WTC11 (cell line): ENCODE results near the gene VPS39. TPM values are rescaled to one million over a fixed set of nuclear protein-coding genes. Genes with fewer than 3 reads are reported as not detected.

Source experiments
- ATAC-seq: fragments of 200-7000 bp; cut with Tn5 transposase; 2 replicates; pipeline ENCODE4 v1.10.0; 2021; ENCODE audit warnings: mild to moderate bottlenecking, moderate library complexity
- CTCF ChIA-PET: fragments of 300-600 bp; sonication (Branson Sonifier 250); formaldehyde crosslinking; loops from one replicate; lab custom pipeline; 2021; ENCODE audit warnings: antibody characterized with exemption; lab: Charles Lee
- POLR2A ChIA-PET: fragments of 350-600 bp; sonication (Branson Sonifier 250); formaldehyde crosslinking; loops from one replicate; lab custom pipeline; 2021; ENCODE audit warnings: antibody characterized with exemption; lab: Charles Lee
- DNase-seq: peaks from one replicate; pipeline ENCODE4 v3.0.0; 2021; ENCODE audit warnings: low spot score
- H3K27ac Mint-ChIP-seq: 2 replicates; pipeline ENCODE4 v1.8.0; 2021; ENCODE audit warnings: mixed read lengths
- H3K27me3 Mint-ChIP-seq: 2 replicates; pipeline ENCODE4 v1.8.0; 2021; ENCODE audit warnings: low read depth, mild to moderate bottlenecking, moderate library complexity, mixed read lengths
- H3K36me3 Mint-ChIP-seq: 2 replicates; pipeline ENCODE4 v1.8.0; 2021; ENCODE audit warnings: mixed read lengths
- H3K4me1 Mint-ChIP-seq: 2 replicates; pipeline ENCODE4 v1.8.0; 2022; ENCODE audit warnings: mixed read lengths
- H3K4me3 Mint-ChIP-seq: 2 replicates; pipeline ENCODE4 v1.8.0; 2021; ENCODE audit warnings: mild to moderate bottlenecking, moderate library complexity, mixed read lengths
- H3K9me3 Mint-ChIP-seq: 2 replicates; pipeline ENCODE4 v1.8.0; 2021; ENCODE audit warnings: mixed read lengths
- FOXJ3 ChIP-seq: sonication (generic); formaldehyde crosslinking; IDR thresholded peaks from 2 replicates; pipeline ENCODE4 v1.9.0; 2021; ENCODE audit warnings: missing genetic modification reagents, mild to moderate bottlenecking, borderline replicate concordance
- JUN ChIP-seq: sonication (generic); formaldehyde crosslinking; IDR thresholded peaks from 2 replicates; pipeline ENCODE4 v1.8.0; 2023; ENCODE audit warnings: mild to moderate bottlenecking, missing genetic modification reagents
- SMAD3 ChIP-seq: sonication (generic); formaldehyde crosslinking; IDR thresholded peaks from 2 replicates; pipeline ENCODE4 v1.8.0; 2022; ENCODE audit warnings: missing genetic modification reagents, mild to moderate bottlenecking, borderline replicate concordance
- SP1 ChIP-seq: sonication (generic); formaldehyde crosslinking; conservative IDR thresholded peaks from 2 replicates; pipeline ENCODE4 v1.8.1; 2022; ENCODE audit warnings: missing genetic modification reagents
- total RNA-seq: library from RNA; stranded (reverse); gene quantifications from 3 replicates; pipeline ENCODE4 v1.2.3, GENCODE V29; 2021
- TF ChIP-seq, protein P1 (sequence below): sonication (generic); formaldehyde crosslinking; IDR thresholded peaks from 2 replicates; pipeline ENCODE4 v1.8.0; 2022; ENCODE audit warnings: mild to moderate bottlenecking, missing genetic modification reagents
- TF ChIP-seq, protein P2 (sequence below): fragments of 250-450 bp; sonication (Bioruptor Pico); IDR thresholded peaks from 2 replicates; pipeline ENCODE4 v1.9.0; 2021; ENCODE audit warnings: mild to moderate bottlenecking, borderline replicate concordance
- TF ChIP-seq, protein P3 (sequence below): fragments of 250-450 bp; sonication (Bioruptor Pico); IDR thresholded peaks from 2 replicates; pipeline ENCODE4 v2.1.2; 2022; ENCODE audit warnings: mild to moderate bottlenecking, moderate library complexity
- TF ChIP-seq, protein P4 (sequence below): sonication (generic); formaldehyde crosslinking; IDR thresholded peaks from 2 replicates; pipeline ENCODE4 v1.8.0; 2023; ENCODE audit warnings: mild to moderate bottlenecking, missing genetic modification reagents
- TF ChIP-seq, protein P5 (sequence below): sonication (generic); formaldehyde crosslinking; IDR thresholded peaks from 2 replicates; pipeline ENCODE4 v1.8.1; 2023; ENCODE audit warnings: mild to moderate bottlenecking, missing genetic modification reagents, moderate library complexity
- TF ChIP-seq, protein P6 (sequence below): sonication (generic); formaldehyde crosslinking; IDR thresholded peaks from 2 replicates; pipeline ENCODE4 v1.8.1; 2022; ENCODE audit warnings: mild to moderate bottlenecking, missing genetic modification reagents, moderate library complexity, borderline replicate concordance
- TF ChIP-seq, protein P7 (sequence below): sonication (generic); formaldehyde crosslinking; conservative IDR thresholded peaks from 2 replicates; pipeline ENCODE4 v1.8.1; 2022; ENCODE audit warnings: mild to moderate bottlenecking, missing genetic modification reagents
- TF ChIP-seq, protein P8 (sequence below): sonication (generic); formaldehyde crosslinking; IDR thresholded peaks from 2 replicates; pipeline ENCODE4 v1.8.0; 2022; ENCODE audit warnings: mild to moderate bottlenecking, missing genetic modification reagents

VPS39 gene
- total RNA-seq, 1 experiment from 2014 or later: 44.5 TPM

DNA sequence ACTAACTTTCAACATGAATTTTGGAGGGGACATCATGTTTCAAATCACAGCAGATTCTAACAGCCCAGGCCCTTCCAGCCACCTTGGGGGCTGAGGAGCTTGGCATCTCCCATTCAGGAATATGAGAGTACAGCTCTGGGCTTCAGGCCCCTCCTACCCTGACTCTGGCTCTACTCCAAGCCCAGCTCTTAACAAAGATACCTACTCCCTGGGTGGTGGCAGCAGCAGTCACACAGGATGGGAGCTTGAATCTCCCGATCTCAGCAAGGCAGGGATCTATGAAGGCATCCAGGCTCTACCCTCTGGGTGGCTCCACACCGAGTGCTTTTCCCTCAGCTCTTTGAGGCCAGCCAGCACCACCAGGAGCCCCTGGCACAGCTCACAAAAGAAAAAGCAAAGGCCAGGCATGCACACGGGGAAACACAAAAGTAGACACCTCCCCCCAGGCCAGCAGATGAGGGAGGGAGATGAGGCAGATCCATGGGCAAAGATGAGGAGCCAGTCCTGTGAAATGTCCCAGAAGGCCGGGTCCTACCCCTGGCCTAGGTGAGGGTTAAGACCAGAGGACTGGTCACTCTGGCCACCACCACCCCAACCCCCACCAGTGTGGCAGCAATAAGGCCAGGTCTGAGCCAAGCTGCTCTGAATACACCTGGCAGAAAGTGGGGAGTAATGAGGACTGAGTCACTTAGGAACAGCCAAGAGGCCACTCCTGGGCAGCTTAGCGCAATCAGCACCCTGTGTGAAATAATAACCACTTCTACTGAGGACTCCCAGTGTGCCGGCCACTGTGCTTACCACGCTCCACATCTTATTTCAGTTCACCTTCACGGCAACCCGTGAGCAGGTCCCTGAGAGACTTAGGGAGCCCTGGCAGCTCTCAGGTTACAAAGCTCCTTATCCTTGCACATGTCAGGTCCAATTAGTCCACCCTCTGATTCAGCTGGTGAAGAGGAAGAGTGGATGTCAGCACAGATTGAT lies 76.0 kb downstream of the VPS39 start:
- DNase-seq: no peak

DNA sequence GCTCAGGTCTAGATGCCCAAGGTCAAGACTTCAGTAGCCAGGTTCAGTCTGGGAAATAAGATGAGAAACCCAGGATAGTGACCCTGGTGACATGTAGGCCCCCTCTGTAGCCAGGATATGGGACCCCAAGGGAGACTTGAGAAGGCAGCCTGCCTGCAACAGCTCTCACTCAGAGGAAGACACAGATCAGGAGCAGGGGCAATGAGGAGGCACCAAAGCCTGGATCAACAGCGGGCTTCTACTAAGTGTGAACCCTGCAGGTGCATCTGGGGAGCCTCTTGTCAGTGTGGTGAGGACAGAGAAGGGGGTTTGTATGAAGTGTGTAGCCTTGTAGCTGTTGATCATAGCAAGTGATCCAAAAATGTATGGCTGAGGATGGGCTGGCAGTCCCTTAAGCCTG lies 77.1 kb downstream of the VPS39 start:
- Mint-ChIP-seq H3K4me1 (peaks cover 3% of the 10 kb centered on the region), H3K9me3 (peaks cover 4% of the 10 kb centered on the region), H3K27ac (no peak overlapping the region), H3K36me3 (no peaks in the 10 kb centered on the region), H3K27me3 (no peaks in the 10 kb centered on the region; the same call in 1 of the 2 replicates), H3K4me3 (no peak overlapping the region)
- DNase-seq: no peak
- ATAC-seq: no peak
- TF ChIP-seq, protein P1, sequence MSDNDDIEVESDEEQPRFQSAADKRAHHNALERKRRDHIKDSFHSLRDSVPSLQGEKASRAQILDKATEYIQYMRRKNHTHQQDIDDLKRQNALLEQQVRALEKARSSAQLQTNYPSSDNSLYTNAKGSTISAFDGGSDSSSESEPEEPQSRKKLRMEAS (CRISPR knock-in tag): no peak
- TF ChIP-seq, protein P2, sequence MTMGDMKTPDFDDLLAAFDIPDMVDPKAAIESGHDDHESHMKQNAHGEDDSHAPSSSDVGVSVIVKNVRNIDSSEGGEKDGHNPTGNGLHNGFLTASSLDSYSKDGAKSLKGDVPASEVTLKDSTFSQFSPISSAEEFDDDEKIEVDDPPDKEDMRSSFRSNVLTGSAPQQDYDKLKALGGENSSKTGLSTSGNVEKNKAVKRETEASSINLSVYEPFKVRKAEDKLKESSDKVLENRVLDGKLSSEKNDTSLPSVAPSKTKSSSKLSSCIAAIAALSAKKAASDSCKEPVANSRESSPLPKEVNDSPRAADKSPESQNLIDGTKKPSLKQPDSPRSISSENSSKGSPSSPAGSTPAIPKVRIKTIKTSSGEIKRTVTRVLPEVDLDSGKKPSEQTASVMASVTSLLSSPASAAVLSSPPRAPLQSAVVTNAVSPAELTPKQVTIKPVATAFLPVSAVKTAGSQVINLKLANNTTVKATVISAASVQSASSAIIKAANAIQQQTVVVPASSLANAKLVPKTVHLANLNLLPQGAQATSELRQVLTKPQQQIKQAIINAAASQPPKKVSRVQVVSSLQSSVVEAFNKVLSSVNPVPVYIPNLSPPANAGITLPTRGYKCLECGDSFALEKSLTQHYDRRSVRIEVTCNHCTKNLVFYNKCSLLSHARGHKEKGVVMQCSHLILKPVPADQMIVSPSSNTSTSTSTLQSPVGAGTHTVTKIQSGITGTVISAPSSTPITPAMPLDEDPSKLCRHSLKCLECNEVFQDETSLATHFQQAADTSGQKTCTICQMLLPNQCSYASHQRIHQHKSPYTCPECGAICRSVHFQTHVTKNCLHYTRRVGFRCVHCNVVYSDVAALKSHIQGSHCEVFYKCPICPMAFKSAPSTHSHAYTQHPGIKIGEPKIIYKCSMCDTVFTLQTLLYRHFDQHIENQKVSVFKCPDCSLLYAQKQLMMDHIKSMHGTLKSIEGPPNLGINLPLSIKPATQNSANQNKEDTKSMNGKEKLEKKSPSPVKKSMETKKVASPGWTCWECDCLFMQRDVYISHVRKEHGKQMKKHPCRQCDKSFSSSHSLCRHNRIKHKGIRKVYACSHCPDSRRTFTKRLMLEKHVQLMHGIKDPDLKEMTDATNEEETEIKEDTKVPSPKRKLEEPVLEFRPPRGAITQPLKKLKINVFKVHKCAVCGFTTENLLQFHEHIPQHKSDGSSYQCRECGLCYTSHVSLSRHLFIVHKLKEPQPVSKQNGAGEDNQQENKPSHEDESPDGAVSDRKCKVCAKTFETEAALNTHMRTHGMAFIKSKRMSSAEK (CRISPR knock-in tag): no peak
- no peak for TF ChIP-seq SP1 (CRISPR knock-in tag)
- TF ChIP-seq, protein P3, sequence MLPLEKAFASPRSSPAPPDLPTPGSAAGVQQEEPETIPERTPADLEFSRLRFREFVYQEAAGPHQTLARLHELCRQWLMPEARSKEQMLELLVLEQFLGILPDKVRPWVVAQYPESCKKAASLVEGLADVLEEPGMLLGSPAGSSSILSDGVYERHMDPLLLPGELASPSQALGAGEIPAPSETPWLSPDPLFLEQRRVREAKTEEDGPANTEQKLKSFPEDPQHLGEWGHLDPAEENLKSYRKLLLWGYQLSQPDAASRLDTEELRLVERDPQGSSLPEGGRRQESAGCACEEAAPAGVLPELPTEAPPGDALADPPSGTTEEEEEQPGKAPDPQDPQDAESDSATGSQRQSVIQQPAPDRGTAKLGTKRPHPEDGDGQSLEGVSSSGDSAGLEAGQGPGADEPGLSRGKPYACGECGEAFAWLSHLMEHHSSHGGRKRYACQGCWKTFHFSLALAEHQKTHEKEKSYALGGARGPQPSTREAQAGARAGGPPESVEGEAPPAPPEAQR (CRISPR knock-in tag): no peak
- CTCF ChIA-PET: interaction anchor here (0.8 to 7.3 kb wide), 5 partner anchors 12 to 254 kb away, joined by 3 to 106 read pairs (median 4); no protein-coding TSS in a partner anchor
- POLR2A ChIA-PET: no interaction called here

More for the DNA sequence above, 76.0 kb downstream of the VPS39 start:
- no peak for TF ChIP-seq SMAD3 (CRISPR knock-in tag)
- TF ChIP-seq, protein P4, sequence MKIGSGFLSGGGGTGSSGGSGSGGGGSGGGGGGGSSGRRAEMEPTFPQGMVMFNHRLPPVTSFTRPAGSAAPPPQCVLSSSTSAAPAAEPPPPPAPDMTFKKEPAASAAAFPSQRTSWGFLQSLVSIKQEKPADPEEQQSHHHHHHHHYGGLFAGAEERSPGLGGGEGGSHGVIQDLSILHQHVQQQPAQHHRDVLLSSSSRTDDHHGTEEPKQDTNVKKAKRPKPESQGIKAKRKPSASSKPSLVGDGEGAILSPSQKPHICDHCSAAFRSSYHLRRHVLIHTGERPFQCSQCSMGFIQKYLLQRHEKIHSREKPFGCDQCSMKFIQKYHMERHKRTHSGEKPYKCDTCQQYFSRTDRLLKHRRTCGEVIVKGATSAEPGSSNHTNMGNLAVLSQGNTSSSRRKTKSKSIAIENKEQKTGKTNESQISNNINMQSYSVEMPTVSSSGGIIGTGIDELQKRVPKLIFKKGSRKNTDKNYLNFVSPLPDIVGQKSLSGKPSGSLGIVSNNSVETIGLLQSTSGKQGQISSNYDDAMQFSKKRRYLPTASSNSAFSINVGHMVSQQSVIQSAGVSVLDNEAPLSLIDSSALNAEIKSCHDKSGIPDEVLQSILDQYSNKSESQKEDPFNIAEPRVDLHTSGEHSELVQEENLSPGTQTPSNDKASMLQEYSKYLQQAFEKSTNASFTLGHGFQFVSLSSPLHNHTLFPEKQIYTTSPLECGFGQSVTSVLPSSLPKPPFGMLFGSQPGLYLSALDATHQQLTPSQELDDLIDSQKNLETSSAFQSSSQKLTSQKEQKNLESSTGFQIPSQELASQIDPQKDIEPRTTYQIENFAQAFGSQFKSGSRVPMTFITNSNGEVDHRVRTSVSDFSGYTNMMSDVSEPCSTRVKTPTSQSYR: no peak
- no peak for TF ChIP-seq JUN
- TF ChIP-seq, protein P5, sequence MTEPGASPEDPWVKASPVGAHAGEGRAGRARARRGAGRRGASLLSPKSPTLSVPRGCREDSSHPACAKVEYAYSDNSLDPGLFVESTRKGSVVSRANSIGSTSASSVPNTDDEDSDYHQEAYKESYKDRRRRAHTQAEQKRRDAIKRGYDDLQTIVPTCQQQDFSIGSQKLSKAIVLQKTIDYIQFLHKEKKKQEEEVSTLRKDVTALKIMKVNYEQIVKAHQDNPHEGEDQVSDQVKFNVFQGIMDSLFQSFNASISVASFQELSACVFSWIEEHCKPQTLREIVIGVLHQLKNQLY (CRISPR knock-in tag): no peak
- TF ChIP-seq, protein P6, sequence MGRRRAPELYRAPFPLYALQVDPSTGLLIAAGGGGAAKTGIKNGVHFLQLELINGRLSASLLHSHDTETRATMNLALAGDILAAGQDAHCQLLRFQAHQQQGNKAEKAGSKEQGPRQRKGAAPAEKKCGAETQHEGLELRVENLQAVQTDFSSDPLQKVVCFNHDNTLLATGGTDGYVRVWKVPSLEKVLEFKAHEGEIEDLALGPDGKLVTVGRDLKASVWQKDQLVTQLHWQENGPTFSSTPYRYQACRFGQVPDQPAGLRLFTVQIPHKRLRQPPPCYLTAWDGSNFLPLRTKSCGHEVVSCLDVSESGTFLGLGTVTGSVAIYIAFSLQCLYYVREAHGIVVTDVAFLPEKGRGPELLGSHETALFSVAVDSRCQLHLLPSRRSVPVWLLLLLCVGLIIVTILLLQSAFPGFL (CRISPR knock-in tag): no peak
- TF ChIP-seq, protein P7, sequence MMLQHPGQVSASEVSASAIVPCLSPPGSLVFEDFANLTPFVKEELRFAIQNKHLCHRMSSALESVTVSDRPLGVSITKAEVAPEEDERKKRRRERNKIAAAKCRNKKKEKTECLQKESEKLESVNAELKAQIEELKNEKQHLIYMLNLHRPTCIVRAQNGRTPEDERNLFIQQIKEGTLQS (CRISPR knock-in tag): no peak
- TF ChIP-seq, protein P8, sequence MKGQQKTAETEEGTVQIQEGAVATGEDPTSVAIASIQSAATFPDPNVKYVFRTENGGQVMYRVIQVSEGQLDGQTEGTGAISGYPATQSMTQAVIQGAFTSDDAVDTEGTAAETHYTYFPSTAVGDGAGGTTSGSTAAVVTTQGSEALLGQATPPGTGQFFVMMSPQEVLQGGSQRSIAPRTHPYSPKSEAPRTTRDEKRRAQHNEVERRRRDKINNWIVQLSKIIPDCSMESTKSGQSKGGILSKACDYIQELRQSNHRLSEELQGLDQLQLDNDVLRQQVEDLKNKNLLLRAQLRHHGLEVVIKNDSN (CRISPR knock-in tag): no peak
- no peak for TF ChIP-seq FOXJ3 (CRISPR knock-in tag)
- Mint-ChIP-seq H3K36me3 (no peaks in the 10 kb centered on the region), H3K4me1 (peaks cover 3% of the 10 kb centered on the region), H3K9me3 (peaks cover 4% of the 10 kb centered on the region), H3K27me3 (no peaks in the 10 kb centered on the region; the same call in 1 of the 2 replicates), H3K4me3 (no peak overlapping the region), H3K27ac (no peak overlapping the region)
- ATAC-seq: peak; percentile 65
- CTCF ChIA-PET: interaction anchor here (0.5 to 7.3 kb wide), 12 partner anchors 9 to 223 kb away, joined by 3 to 106 read pairs (median 4); no protein-coding TSS in a partner anchor
- POLR2A ChIA-PET: interaction anchor here (0.9 kb wide), 1 partner anchor 107 kb away, joined by 3 read pairs; no protein-coding TSS in a partner anchor
